Peyer's patch (tissue), 4 donors: ENCODE results near the gene SERHL2. TPM values are rescaled to one million over a fixed set of nuclear protein-coding genes. Genes with fewer than 3 reads are reported as not detected.
"Not testable (repeated sequence)": the region's sequence is repeated elsewhere in the genome, so short reads cannot be mapped to it uniquely, and the experiment has no call there.

ENCODE experiments used
- DNase-seq, 3 donors: peaks; one replicate each; pipeline ENCODE4 v3.0.0-alpha.2; 2017 to 2019
- H3K27ac ChIP-seq, 4 donors: fragments of 200-600 bp; sonication (generic); one replicate each; pipeline ENCODE4 v1.5.1; 2016 to 2019
- H3K27me3 ChIP-seq, 2 donors: fragments of 200-600 bp; sonication (generic); one replicate each; pipeline ENCODE4 v1.5.1; 2019
- H3K36me3 ChIP-seq, 3 donors: fragments of 200-600 bp; sonication (generic); one replicate each; pipeline ENCODE4 v1.5.1; 2016 to 2019
- H3K4me1 ChIP-seq, 4 donors: fragments of 200-600 bp; sonication (generic); one replicate each; pipeline ENCODE4 v1.5.1; 2016 to 2019
- H3K4me3 ChIP-seq, 4 donors: fragments of 200-600 bp; sonication (generic); 1 replicate in 3 of 4; 2 replicates in 1 of 4; pipeline ENCODE4 v1.5.1; 2016 to 2019; ENCODE audit warnings: mild to moderate bottlenecking in 1 of 4
- H3K9me3 ChIP-seq, 4 donors: fragments of 200-600 bp; sonication (generic); one replicate each; pipeline ENCODE4 v1.5.1; 2016 to 2019; ENCODE audit warnings: mild to moderate bottlenecking in 1 of 4
- CTCF ChIP-seq, 6 experiments: fragments of 450-650 bp in 4 of 6; fragments of 200-600 bp in 2 of 6; sonication (generic) in 1 of 6; IDR thresholded peaks; one replicate each; pipeline ENCODE4 v1.5.1; 2017 to 2019; ENCODE audit warnings: antibody characterized with exemption in 6 of 6, mild to moderate bottlenecking in 3 of 6, moderate library complexity in 1 of 6
- POLR2A ChIP-seq, 2 donors: fragments of 450-650 bp; IDR thresholded peaks; one replicate each; pipeline ENCODE4 v1.5.1; 2017; ENCODE audit warnings: antibody characterized with exemption in 2 of 2, mild to moderate bottlenecking in 2 of 2, moderate library complexity in 2 of 2
- total RNA-seq, 4 donors: library from RNA; depleted of rRNA; stranded (reverse); fragments of >200 nt; gene quantifications; one replicate each; pipeline ENCODE4 v1.1.0, GENCODE V29; 2016

SERHL2 gene
- total RNA-seq, 4 donors from 2014 or later: 1.7 to 11.6 (median 3.2) TPM; not detected in 1

- no peaks in the 10 kb centered on the region for H3K27me3 ChIP-seq
- H3K27ac ChIP-seq: no peak overlapping the region
- TF ChIP-seq CTCF (IDR thresholded peaks at IDR 0.05) (no peak), POLR2A (IDR thresholded peaks at IDR 0.05) (no peak)
- H3K36me3 ChIP-seq: no peaks in the 10 kb centered on the region
- H3K9me3 ChIP-seq: no peaks in the 10 kb centered on the region
- H3K4me1 ChIP-seq: no peaks in the 10 kb centered on the region
- DNase-seq: no peak
- no peak overlapping the region for H3K4me3 ChIP-seq
Measured at GRCh38 chr22:42564699-42565098, 10.9 kb downstream of the SERHL2 start.

- no peak overlapping the region for H3K4me3 ChIP-seq
- TF ChIP-seq POLR2A (IDR thresholded peaks at IDR 0.05): no peak
- TF ChIP-seq CTCF (IDR thresholded peaks at IDR 0.05): no peak
- no peak for DNase-seq
- no peaks in the 10 kb centered on the region for H3K27me3 ChIP-seq
- peaks cover 0 to 4% (median 0%) of the 10 kb centered on the region in 3 donors for H3K36me3 ChIP-seq
- H3K9me3 ChIP-seq: no peaks in the 10 kb centered on the region
- no peak overlapping the region for H3K27ac ChIP-seq
- no peaks in the 10 kb centered on the region for H3K4me1 ChIP-seq
Measured at GRCh38 chr22:42565956-42566355, 12.2 kb downstream of the SERHL2 start.

GRCh38 chr22:42567950-42568349 is 14.2 kb downstream of the SERHL2 start:
- H3K9me3 ChIP-seq, H3K27ac ChIP-seq, DNase-seq, H3K4me3 ChIP-seq, H3K27me3 ChIP-seq, H3K4me1 ChIP-seq: not testable (repeated sequence)
- peaks cover 0 to 18% (median 0%) of the 10 kb centered on the region in 3 donors for H3K36me3 ChIP-seq

GRCh38 chr22:42570580-42570979 is 16.8 kb downstream of the SERHL2 start:
- not testable (repeated sequence) for H3K27me3 ChIP-seq, H3K9me3 ChIP-seq, DNase-seq, H3K4me3 ChIP-seq, H3K27ac ChIP-seq, H3K4me1 ChIP-seq
- H3K36me3 ChIP-seq: peaks cover 0 to 35% (median 0%) of the 10 kb centered on the region in 3 donors

- not testable (repeated sequence) for H3K27me3 ChIP-seq, H3K4me1 ChIP-seq, H3K27ac ChIP-seq, H3K9me3 ChIP-seq, H3K4me3 ChIP-seq, DNase-seq
- H3K36me3 ChIP-seq: peaks cover 0 to 40% (median 0%) of the 10 kb centered on the region in 3 donors
Measured at GRCh38 chr22:42571068-42571467, 17.3 kb downstream of the SERHL2 start.

GRCh38 chr22:42574046-42574445 is 20.3 kb downstream of the SERHL2 start:
- not testable (repeated sequence) for H3K4me1 ChIP-seq, H3K27ac ChIP-seq, H3K27me3 ChIP-seq, H3K4me3 ChIP-seq, DNase-seq, H3K9me3 ChIP-seq
- peaks cover 0 to 59% (median 0%) of the 10 kb centered on the region in 3 donors for H3K36me3 ChIP-seq

GRCh38 chr22:42574468-42574867 is 20.7 kb downstream of the SERHL2 start:
- H3K4me1 ChIP-seq, DNase-seq, H3K27ac ChIP-seq, H3K9me3 ChIP-seq, H3K27me3 ChIP-seq, H3K4me3 ChIP-seq: not testable (repeated sequence)
- H3K36me3 ChIP-seq: peaks cover 0 to 59% (median 0%) of the 10 kb centered on the region in 3 donors

- H3K9me3 ChIP-seq, H3K27ac ChIP-seq, H3K4me3 ChIP-seq, H3K27me3 ChIP-seq, H3K4me1 ChIP-seq, DNase-seq: not testable (repeated sequence)
- peaks cover 0 to 53% (median 0%) of the 10 kb centered on the region in 3 donors for H3K36me3 ChIP-seq
Measured at GRCh38 chr22:42575996-42576574, 22.3 kb downstream of the SERHL2 start.

GRCh38 chr22:42577141-42577540 is 23.4 kb downstream of the SERHL2 start:
- not testable (repeated sequence) for H3K9me3 ChIP-seq, H3K27ac ChIP-seq, H3K4me3 ChIP-seq, H3K27me3 ChIP-seq, DNase-seq, H3K4me1 ChIP-seq
- H3K36me3 ChIP-seq: peaks cover 0 to 48% (median 0%) of the 10 kb centered on the region in 3 donors
